Measurements from ENCODE around the gene MFAP3.

- TF ChIP-seq POLR2A (IDR thresholded peaks at IDR 0.05), result no peak
- TF ChIP-seq, protein P1, sequence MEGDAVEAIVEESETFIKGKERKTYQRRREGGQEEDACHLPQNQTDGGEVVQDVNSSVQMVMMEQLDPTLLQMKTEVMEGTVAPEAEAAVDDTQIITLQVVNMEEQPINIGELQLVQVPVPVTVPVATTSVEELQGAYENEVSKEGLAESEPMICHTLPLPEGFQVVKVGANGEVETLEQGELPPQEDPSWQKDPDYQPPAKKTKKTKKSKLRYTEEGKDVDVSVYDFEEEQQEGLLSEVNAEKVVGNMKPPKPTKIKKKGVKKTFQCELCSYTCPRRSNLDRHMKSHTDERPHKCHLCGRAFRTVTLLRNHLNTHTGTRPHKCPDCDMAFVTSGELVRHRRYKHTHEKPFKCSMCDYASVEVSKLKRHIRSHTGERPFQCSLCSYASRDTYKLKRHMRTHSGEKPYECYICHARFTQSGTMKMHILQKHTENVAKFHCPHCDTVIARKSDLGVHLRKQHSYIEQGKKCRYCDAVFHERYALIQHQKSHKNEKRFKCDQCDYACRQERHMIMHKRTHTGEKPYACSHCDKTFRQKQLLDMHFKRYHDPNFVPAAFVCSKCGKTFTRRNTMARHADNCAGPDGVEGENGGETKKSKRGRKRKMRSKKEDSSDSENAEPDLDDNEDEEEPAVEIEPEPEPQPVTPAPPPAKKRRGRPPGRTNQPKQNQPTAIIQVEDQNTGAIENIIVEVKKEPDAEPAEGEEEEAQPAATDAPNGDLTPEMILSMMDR (IDR thresholded peaks at IDR 0.05), result no peak
Observed at GRCh38 chr5:154039458-154039829, 677 bp downstream of the MFAP3 start.

All from Peyer's patch (tissue), 4 donors.